T-helper 1 cell treated with Interleukin-12 subunit alpha and Interleukin-12 subunit beta and Interleukin-4 antibody, amounts not matched to agents 30 μg/mL and 1 μg/mL, for 36 hours (primary cell): ENCODE results near the gene CHST8.

Experiments
- H3K27ac Mint-ChIP-seq: one replicate; pipeline ENCODE4 v1.8.0; 2021; ENCODE audit warnings: mild to moderate bottlenecking, mixed read lengths
- H3K27me3 Mint-ChIP-seq: one replicate; pipeline ENCODE4 v1.8.0; 2021; ENCODE audit warnings: low read depth, mixed read lengths
- H3K36me3 Mint-ChIP-seq: one replicate; pipeline ENCODE4 v1.8.0; 2021; ENCODE audit warnings: low read depth, mixed read lengths
- H3K4me1 Mint-ChIP-seq: one replicate; pipeline ENCODE4 v1.8.0; 2021; ENCODE audit warnings: low read depth, mixed read lengths
- H3K4me3 Mint-ChIP-seq: one replicate; pipeline ENCODE4 v1.8.0; 2021; ENCODE audit warnings: mild to moderate bottlenecking, moderate library complexity, mixed read lengths
- H3K9me3 Mint-ChIP-seq: one replicate; pipeline ENCODE4 v1.8.0; 2021; ENCODE audit warnings: mixed read lengths

Gene CHST8

GRCh38 chr19:33627962-33628839, 6.4 kb downstream of the CHST8 start:
- H3K4me1 Mint-ChIP-seq, result no peaks in the 10 kb centered on the region
- H3K27me3 Mint-ChIP-seq, result peaks cover 21% of the 10 kb centered on the region
- no peak overlapping the region for H3K27ac Mint-ChIP-seq
- H3K9me3 Mint-ChIP-seq, result no peaks in the 10 kb centered on the region
- H3K36me3 Mint-ChIP-seq, result no peaks in the 10 kb centered on the region
- H3K4me3 Mint-ChIP-seq, result no peak overlapping the region

GRCh38 chr19:33628921-33629825, 7.4 kb downstream of the CHST8 start:
- Mint-ChIP-seq H3K27ac (no peak overlapping the region), H3K4me1 (no peaks in the 10 kb centered on the region), H3K36me3 (no peaks in the 10 kb centered on the region), H3K4me3 (no peak overlapping the region), H3K9me3 (no peaks in the 10 kb centered on the region), H3K27me3 (peaks cover 11% of the 10 kb centered on the region)

- peaks cover 4% of the 10 kb centered on the region for H3K27me3 Mint-ChIP-seq
- H3K36me3 Mint-ChIP-seq, result no peaks in the 10 kb centered on the region
- no peak overlapping the region for H3K4me3 Mint-ChIP-seq
- H3K9me3 Mint-ChIP-seq, result no peaks in the 10 kb centered on the region
- no peaks in the 10 kb centered on the region for H3K4me1 Mint-ChIP-seq
- H3K27ac Mint-ChIP-seq, result no peak overlapping the region
Measured at GRCh38 chr19:33629826-33630375, 8.1 kb downstream of the CHST8 start.

GRCh38 chr19:33630880-33631608, 9.3 kb downstream of the CHST8 start:
- no peak overlapping the region for H3K27ac Mint-ChIP-seq

GRCh38 chr19:33631609-33631973, 9.8 kb downstream of the CHST8 start:
- H3K4me3 Mint-ChIP-seq, result no peak overlapping the region
- no peaks in the 10 kb centered on the region for H3K27me3 Mint-ChIP-seq
- H3K27ac Mint-ChIP-seq, result no peak overlapping the region
- H3K4me1 Mint-ChIP-seq, result no peaks in the 10 kb centered on the region
- H3K36me3 Mint-ChIP-seq, result no peaks in the 10 kb centered on the region
- no peaks in the 10 kb centered on the region for H3K9me3 Mint-ChIP-seq

More at GRCh38 chr19:33630880-33631608, 9.3 kb downstream of the CHST8 start:
- H3K4me1 Mint-ChIP-seq, result no peaks in the 10 kb centered on the region
- H3K36me3 Mint-ChIP-seq, result no peaks in the 10 kb centered on the region
- no peaks in the 10 kb centered on the region for H3K9me3 Mint-ChIP-seq
- no peaks in the 10 kb centered on the region for H3K27me3 Mint-ChIP-seq
- H3K4me3 Mint-ChIP-seq, result no peak overlapping the region

GRCh38 chr19:33634361-33635091, 12.8 kb downstream of the CHST8 start:
- Mint-ChIP-seq H3K36me3 (no peaks in the 10 kb centered on the region), H3K27ac (no peak overlapping the region), H3K4me3 (no peak overlapping the region), H3K4me1 (no peaks in the 10 kb centered on the region), H3K9me3 (no peaks in the 10 kb centered on the region), H3K27me3 (peaks cover 7% of the 10 kb centered on the region)

- Mint-ChIP-seq H3K27me3 (peaks cover 7% of the 10 kb centered on the region), H3K27ac (no peak overlapping the region), H3K36me3 (no peaks in the 10 kb centered on the region), H3K4me3 (no peak overlapping the region), H3K4me1 (no peaks in the 10 kb centered on the region), H3K9me3 (no peaks in the 10 kb centered on the region)
Measured at GRCh38 chr19:33638167-33639034, 16.6 kb downstream of the CHST8 start.

- no peak overlapping the region for H3K4me3 Mint-ChIP-seq
- H3K9me3 Mint-ChIP-seq, result no peaks in the 10 kb centered on the region
- peaks cover 7% of the 10 kb centered on the region for H3K27me3 Mint-ChIP-seq
- no peaks in the 10 kb centered on the region for H3K4me1 Mint-ChIP-seq
- no peaks in the 10 kb centered on the region for H3K36me3 Mint-ChIP-seq
- no peak overlapping the region for H3K27ac Mint-ChIP-seq
Measured at GRCh38 chr19:33639035-33639681, 17.4 kb downstream of the CHST8 start.

- Mint-ChIP-seq H3K36me3 (no peaks in the 10 kb centered on the region), H3K4me3 (no peak overlapping the region), H3K4me1 (no peaks in the 10 kb centered on the region), H3K9me3 (no peaks in the 10 kb centered on the region), H3K27me3 (peaks cover 7% of the 10 kb centered on the region), H3K27ac (no peak overlapping the region)
Measured at GRCh38 chr19:33640773-33641172, 19.0 kb downstream of the CHST8 start.

- Mint-ChIP-seq H3K36me3 (no peaks in the 10 kb centered on the region), H3K4me1 (no peaks in the 10 kb centered on the region), H3K9me3 (no peaks in the 10 kb centered on the region), H3K27me3 (peaks cover 7% of the 10 kb centered on the region), H3K4me3 (no peak overlapping the region), H3K27ac (no peak overlapping the region)
Measured at GRCh38 chr19:33641261-33641660, 19.5 kb downstream of the CHST8 start.

- Mint-ChIP-seq H3K4me1 (no peaks in the 10 kb centered on the region), H3K4me3 (no peak overlapping the region), H3K27me3 (peaks cover 7% of the 10 kb centered on the region), H3K9me3 (no peaks in the 10 kb centered on the region), H3K27ac (no peak overlapping the region), H3K36me3 (no peaks in the 10 kb centered on the region)
Measured at GRCh38 chr19:33641956-33642498, 20.3 kb downstream of the CHST8 start.

GRCh38 chr19:33644284-33644836, 22.6 kb downstream of the CHST8 start:
- no peaks in the 10 kb centered on the region for H3K9me3 Mint-ChIP-seq
- no peaks in the 10 kb centered on the region for H3K4me1 Mint-ChIP-seq
- no peaks in the 10 kb centered on the region for H3K36me3 Mint-ChIP-seq
- H3K4me3 Mint-ChIP-seq, result no peak overlapping the region
- H3K27ac Mint-ChIP-seq, result no peak overlapping the region
- H3K27me3 Mint-ChIP-seq, result no peaks in the 10 kb centered on the region
